A549 (cell line): Measurements from ENCODE around the gene TNNI3K. TPM values are rescaled to one million over a fixed set of nuclear protein-coding genes. Genes with fewer than 3 reads are reported as not detected.

Experiments used
- ATAC-seq, 2 experiments: fragments of 200-7000 bp in 1 of 2; fragments of >200 bp in 1 of 2; cut with Nextera tagmentation in 1 of 2; cut with Tn5 transposase in 1 of 2; 3 replicates each; pipeline versions ENCODE4 v1.8.0 to v1.9.1; 2018 to 2020; ENCODE audit warnings: mild to moderate bottlenecking in 1 of 2, moderate library complexity in 1 of 2
- CTCF ChIA-PET: fragments of 300-600 bp; sonication (Branson Sonifier 250); formaldehyde crosslinking; extraction: SDS; loops from one replicate; lab custom pipeline; 2021; ENCODE audit warnings: antibody characterized with exemption, inconsistent platforms; lab: Yijun Ruan, JAX
- POLR2A ChIA-PET: fragments of 350-600 bp; formaldehyde crosslinking; extraction: SDS; loops from one replicate; lab custom pipeline; 2021; ENCODE audit warnings: antibody characterized with exemption, inconsistent platforms; lab: Yijun Ruan, JAX
- DNase-seq, 2 experiments: peaks; one replicate each; pipeline versions ENCODE4 v3.0.0 to v3.0.0-alpha.2; 2011 to 2016; ENCODE audit warnings: low read depth in 1 of 2, low spot score in 1 of 2
- FAIRE-seq: peaks from 2 replicates; lab custom pipeline; 2011; peaks lifted over from hg19 to GRCh38; lab: Jason Lieb, UNC
- H3K27ac ChIP-seq, 2 experiments: fragments of >200 bp; sonication (Bioruptor Twin); formaldehyde crosslinking; 3 replicates each; pipeline ENCODE4 v1.5.1; 2016 to 2017
- H3K4me1 ChIP-seq: fragments of >200 bp; sonication (Bioruptor Twin); formaldehyde crosslinking; 3 replicates; pipeline ENCODE4 v1.6.1; 2016
- H3K4me2 ChIP-seq: fragments of >200 bp; sonication (Bioruptor Twin); formaldehyde crosslinking; 3 replicates; pipeline ENCODE4 v1.6.1; 2016
- H3K4me3 ChIP-seq: fragments of >200 bp; sonication (Bioruptor Twin); formaldehyde crosslinking; 3 replicates; pipeline ENCODE4 v1.5.1; 2016
- H3K9me3 ChIP-seq: fragments of >200 bp; sonication (Bioruptor Twin); formaldehyde crosslinking; 3 replicates; pipeline ENCODE4 v1.6.1; 2016
- EHMT2 ChIP-seq: fragments of 200-600 bp; sonication (generic); IDR thresholded peaks from 2 replicates; pipeline ENCODE4 v1.6.1; 2016; ENCODE audit warnings: antibody characterized with exemption, low read depth, mild to moderate bottlenecking, moderate library complexity
- ESRRA ChIP-seq: fragments of 150-350 bp; IDR thresholded peaks from 2 replicates; pipeline ENCODE4 v1.6.1; 2014; ENCODE audit warnings: mild to moderate bottlenecking, low read length, borderline replicate concordance
- FOSL2 ChIP-seq, 2 experiments: fragments of 450-650 bp in 1 of 2; fragments of >200 bp in 1 of 2; sonication (Bioruptor Twin) in 1 of 2; formaldehyde crosslinking; IDR thresholded peaks; 2 replicates each; pipeline versions ENCODE4 v1.5.0 to v1.6.1; 2016 to 2020; ENCODE audit warnings: mild to moderate bottlenecking in 1 of 2, moderate library complexity in 1 of 2
- FOXS1 ChIP-seq: fragments of 250-450 bp; sonication (Bioruptor Pico); IDR thresholded peaks from 2 replicates; pipeline ENCODE4 v1.5.0; 2020; ENCODE audit warnings: mild to moderate bottlenecking, moderate library complexity
- HDAC2 ChIP-seq: fragments of 200-600 bp; sonication (generic); IDR thresholded peaks from 2 replicates; pipeline ENCODE4 v1.6.1; 2016
- JUNB ChIP-seq: fragments of >200 bp; sonication (Bioruptor Twin); formaldehyde crosslinking; IDR thresholded peaks from 2 replicates; pipeline ENCODE4 v1.6.1; 2016
- KDM1A ChIP-seq: fragments of 200-600 bp; sonication (generic); IDR thresholded peaks from 2 replicates; pipeline ENCODE4 v1.6.1; 2016; ENCODE audit warnings: low read depth, mild to moderate bottlenecking
- MAZ ChIP-seq: fragments of 150-350 bp; IDR thresholded peaks from 2 replicates; pipeline ENCODE4 v1.6.1; 2014; ENCODE audit warnings: antibody characterized with exemption, low read depth, low read length, borderline replicate concordance
- MYC ChIP-seq: IDR thresholded peaks from 2 replicates; pipeline ENCODE4 v1.6.1; 2012; ENCODE audit warnings: mild to moderate bottlenecking, inconsistent platforms, low read length, improper control_type of control experiment, borderline replicate concordance
- NFE2L2 ChIP-seq: fragments of 150-350 bp; conservative IDR thresholded peaks from 2 replicates; pipeline ENCODE4 v1.6.1; 2014; ENCODE audit warnings: low read length
- NPAS2 ChIP-seq: fragments of 250-450 bp; sonication (Bioruptor Pico); IDR thresholded peaks from 2 replicates; pipeline ENCODE4 v1.8.0; 2022; ENCODE audit warnings: mild to moderate bottlenecking, moderate library complexity, borderline replicate concordance
- PHF8 ChIP-seq: fragments of 200-600 bp; sonication (generic); IDR thresholded peaks from 2 replicates; pipeline ENCODE4 v1.6.1; 2016; ENCODE audit warnings: low read depth, mild to moderate bottlenecking, antibody characterized with exemption, moderate library complexity, borderline replicate concordance
- POLR2A ChIP-seq: IDR thresholded peaks from 2 replicates; pipeline ENCODE4 v1.6.1; 2012; ENCODE audit warnings: mild to moderate bottlenecking, low read length
- POLR2AphosphoS2 ChIP-seq: conservative IDR thresholded peaks from 2 replicates; pipeline ENCODE4 v1.6.1; 2012; ENCODE audit warnings: low read length, improper control_type of control experiment, inconsistent platforms
- RAD21 ChIP-seq, 2 experiments: fragments of >200 bp in 1 of 2; sonication (Bioruptor Twin) in 1 of 2; formaldehyde crosslinking in 1 of 2; IDR thresholded peaks in 1 of 2; conservative IDR thresholded peaks in 1 of 2; 2 replicates in 1 of 2; 3 replicates in 1 of 2; pipeline ENCODE4 v1.6.1; 2012 to 2018; ENCODE audit warnings: inconsistent platforms in 1 of 2
- RCOR1 ChIP-seq: fragments of 150-350 bp; IDR thresholded peaks from 2 replicates; pipeline ENCODE4 v1.6.1; 2014; ENCODE audit warnings: antibody characterized with exemption, low read length, low read depth
- ZSCAN20 ChIP-seq: fragments of 250-450 bp; sonication (Bioruptor Pico); IDR thresholded peaks from 2 replicates; pipeline ENCODE4 v1.8.0; 2022; ENCODE audit warnings: mild to moderate bottlenecking, moderate library complexity
- WGBS: methylation state at CpG from one replicate; pipeline ENCODE4 v1.1.6; 2017; ENCODE audit errors: missing lambda C conversion rate; 5-methylcytosine and 5-hydroxymethylcytosine counted together
- polyA plus RNA-seq, 4 experiments: library from polyadenylated mRNA; depleted of rRNA in 3 of 4; stranded (reverse); fragments of >200 nt; fragmentation: RNase III in 1 of 4; extraction: RNeasy Plus Mini Kit Qiagen cat#74134 plus additional on column Dnase treatment in 1 of 4; gene quantifications; 2 replicates in 3 of 4; 3 replicates in 1 of 4; pipeline ENCODE4 v1.2.3, GENCODE V29; 2011 to 2017
- TF ChIP-seq, protein P1 (sequence below): IDR thresholded peaks from 2 replicates; pipeline ENCODE4 v1.6.1; 2012
- TF ChIP-seq, protein P2 (sequence below): fragments of 450-650 bp; IDR thresholded peaks from 2 replicates; pipeline ENCODE4 v1.6.1; 2014; ENCODE audit warnings: antibody characterized with exemption
- TF ChIP-seq, protein P3 (sequence below): fragments of 150-350 bp; IDR thresholded peaks from 2 replicates; pipeline ENCODE4 v1.6.1; 2014; ENCODE audit warnings: low read depth, mild to moderate bottlenecking, low read length
- TF ChIP-seq, protein P4 (sequence below): IDR thresholded peaks from 2 replicates; pipeline ENCODE4 v1.6.1; 2012; ENCODE audit warnings: low read depth, borderline replicate concordance

Gene TNNI3K
- polyA plus RNA-seq, 2 of the 4 experiments (the other 2 are of a cell fraction) = 0.67 TPM; not detected in 1

DNA sequence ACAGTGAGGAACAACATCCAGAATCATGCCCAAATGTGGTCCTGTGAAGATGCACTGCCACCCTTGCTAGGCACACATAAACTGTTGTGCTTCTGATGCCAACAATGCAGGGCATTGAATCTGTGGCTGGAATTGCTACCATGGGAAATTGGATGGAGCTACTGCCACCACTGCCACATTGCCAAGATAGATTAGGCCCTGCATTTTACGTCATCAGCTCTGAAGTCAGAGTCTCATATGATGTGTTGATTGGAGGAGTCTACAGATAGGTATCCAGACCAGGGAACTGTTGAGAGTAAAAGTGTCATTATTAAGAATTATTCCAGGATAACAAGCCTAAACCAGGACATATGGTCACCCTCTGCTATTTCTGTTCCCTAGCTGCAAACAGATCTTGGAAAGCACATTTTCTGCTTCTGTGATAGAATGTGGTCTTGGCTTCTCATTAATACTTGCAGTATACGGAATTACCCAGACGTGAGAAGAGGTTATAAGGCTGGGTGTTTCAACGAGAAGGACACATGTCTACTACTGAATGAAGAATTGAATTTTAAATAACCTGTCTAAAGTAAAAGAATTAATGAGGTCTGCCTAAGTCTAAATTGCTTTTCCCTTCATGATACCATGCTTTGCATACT is 106.6 kb downstream of the TNNI3K start:
- TF ChIP-seq PHF8 (no peak), POLR2AphosphoS2 (no peak), NPAS2 (CRISPR knock-in tag) (no peak), EHMT2 (no peak), KDM1A (no peak), MAZ (no peak), FOSL2 (IDR thresholded peaks at IDR 0.05) (no peak), FOSL2 (CRISPR knock-in tag; IDR thresholded peaks at IDR 0.05) (no peak), MYC (no peak), NFE2L2 (no peak), ESRRA (no peak), HDAC2 (no peak), JUNB (no peak), POLR2A (no peak), RAD21 (conservative IDR thresholded peaks at IDR 0.05 in 1 of 2, IDR thresholded peaks at IDR 0.05 in 1 of 2) (no peak), FOXS1 (no peak)
- TF ChIP-seq, protein P1, sequence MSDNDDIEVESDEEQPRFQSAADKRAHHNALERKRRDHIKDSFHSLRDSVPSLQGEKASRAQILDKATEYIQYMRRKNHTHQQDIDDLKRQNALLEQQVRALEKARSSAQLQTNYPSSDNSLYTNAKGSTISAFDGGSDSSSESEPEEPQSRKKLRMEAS = no peak
- TF ChIP-seq, protein P2, sequence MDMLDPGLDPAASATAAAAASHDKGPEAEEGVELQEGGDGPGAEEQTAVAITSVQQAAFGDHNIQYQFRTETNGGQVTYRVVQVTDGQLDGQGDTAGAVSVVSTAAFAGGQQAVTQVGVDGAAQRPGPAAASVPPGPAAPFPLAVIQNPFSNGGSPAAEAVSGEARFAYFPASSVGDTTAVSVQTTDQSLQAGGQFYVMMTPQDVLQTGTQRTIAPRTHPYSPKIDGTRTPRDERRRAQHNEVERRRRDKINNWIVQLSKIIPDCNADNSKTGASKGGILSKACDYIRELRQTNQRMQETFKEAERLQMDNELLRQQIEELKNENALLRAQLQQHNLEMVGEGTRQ = no peak
- TF ChIP-seq, protein P3, sequence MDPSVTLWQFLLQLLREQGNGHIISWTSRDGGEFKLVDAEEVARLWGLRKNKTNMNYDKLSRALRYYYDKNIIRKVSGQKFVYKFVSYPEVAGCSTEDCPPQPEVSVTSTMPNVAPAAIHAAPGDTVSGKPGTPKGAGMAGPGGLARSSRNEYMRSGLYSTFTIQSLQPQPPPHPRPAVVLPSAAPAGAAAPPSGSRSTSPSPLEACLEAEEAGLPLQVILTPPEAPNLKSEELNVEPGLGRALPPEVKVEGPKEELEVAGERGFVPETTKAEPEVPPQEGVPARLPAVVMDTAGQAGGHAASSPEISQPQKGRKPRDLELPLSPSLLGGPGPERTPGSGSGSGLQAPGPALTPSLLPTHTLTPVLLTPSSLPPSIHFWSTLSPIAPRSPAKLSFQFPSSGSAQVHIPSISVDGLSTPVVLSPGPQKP = no peak
- no peak for FAIRE-seq

DNA sequence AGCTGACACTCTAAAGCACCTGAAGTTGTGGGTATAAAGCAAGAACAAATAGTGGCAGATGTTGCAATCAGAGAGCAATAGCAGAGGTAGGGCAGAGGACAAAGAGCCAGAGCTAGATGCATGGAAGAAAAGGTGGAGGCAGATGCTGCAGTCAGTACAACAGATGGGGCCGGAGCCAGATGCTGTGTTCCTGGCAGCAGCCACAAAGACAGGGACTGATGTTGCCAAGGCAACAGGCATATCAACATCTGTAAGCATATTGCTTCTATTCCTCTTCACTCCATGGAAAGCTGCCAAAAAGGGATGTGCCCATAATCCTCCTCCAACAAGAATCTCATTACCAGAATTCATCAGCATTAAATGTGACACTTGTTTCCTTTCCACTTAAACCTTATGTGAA is 108.0 kb downstream of the TNNI3K start:
- WGBS = 50% methylated on average over 1 of the region's 1 CpG
- FAIRE-seq = no peak
- no peak overlapping the region for H3K27ac ChIP-seq
- no peaks in the 10 kb centered on the region for H3K4me1 ChIP-seq
- H3K4me2 ChIP-seq = no peak overlapping the region
- no peak for DNase-seq
- CTCF ChIA-PET = no interaction called here
- POLR2A ChIA-PET = no interaction called here
- no peaks in the 10 kb centered on the region for H3K9me3 ChIP-seq
- H3K4me3 ChIP-seq = no peak overlapping the region
- TF ChIP-seq RCOR1 = no peak
- TF ChIP-seq, protein P3 = no peak
- TF ChIP-seq, protein P4, sequence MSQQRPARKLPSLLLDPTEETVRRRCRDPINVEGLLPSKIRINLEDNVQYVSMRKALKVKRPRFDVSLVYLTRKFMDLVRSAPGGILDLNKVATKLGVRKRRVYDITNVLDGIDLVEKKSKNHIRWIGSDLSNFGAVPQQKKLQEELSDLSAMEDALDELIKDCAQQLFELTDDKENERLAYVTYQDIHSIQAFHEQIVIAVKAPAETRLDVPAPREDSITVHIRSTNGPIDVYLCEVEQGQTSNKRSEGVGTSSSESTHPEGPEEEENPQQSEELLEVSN = no peak
- no peak for TF ChIP-seq ZSCAN20
- no peak for TF ChIP-seq NPAS2 (CRISPR knock-in tag)
- no peak for TF ChIP-seq RAD21 (conservative IDR thresholded peaks at IDR 0.05 in 1 of 2, IDR thresholded peaks at IDR 0.05 in 1 of 2)
- TF ChIP-seq ESRRA = no peak
- no peak for TF ChIP-seq POLR2AphosphoS2
- no peak for ATAC-seq

More for the DNA sequence above, 106.6 kb downstream of the TNNI3K start:
- DNase-seq = no peak
- no peak for ATAC-seq
- CTCF ChIA-PET = no interaction called here
- no peak overlapping the region for H3K4me2 ChIP-seq
- H3K9me3 ChIP-seq = no peaks in the 10 kb centered on the region
- H3K4me1 ChIP-seq = no peaks in the 10 kb centered on the region
- H3K4me3 ChIP-seq = no peak overlapping the region
- no peak overlapping the region for H3K27ac ChIP-seq
- 67% methylated on average over 4 of the region's 4 CpGs for WGBS
- POLR2A ChIA-PET = no interaction called here
